Measurements from ENCODE around the gene SGPL1. TPM values are rescaled to one million over a fixed set of nuclear protein-coding genes. Genes with fewer than 3 reads are reported as not detected.

Gene SGPL1
- polyA plus RNA-seq, 6 donors from 2014 or later, result 16.2 to 21.1 (median 17.7) TPM

DNA sequence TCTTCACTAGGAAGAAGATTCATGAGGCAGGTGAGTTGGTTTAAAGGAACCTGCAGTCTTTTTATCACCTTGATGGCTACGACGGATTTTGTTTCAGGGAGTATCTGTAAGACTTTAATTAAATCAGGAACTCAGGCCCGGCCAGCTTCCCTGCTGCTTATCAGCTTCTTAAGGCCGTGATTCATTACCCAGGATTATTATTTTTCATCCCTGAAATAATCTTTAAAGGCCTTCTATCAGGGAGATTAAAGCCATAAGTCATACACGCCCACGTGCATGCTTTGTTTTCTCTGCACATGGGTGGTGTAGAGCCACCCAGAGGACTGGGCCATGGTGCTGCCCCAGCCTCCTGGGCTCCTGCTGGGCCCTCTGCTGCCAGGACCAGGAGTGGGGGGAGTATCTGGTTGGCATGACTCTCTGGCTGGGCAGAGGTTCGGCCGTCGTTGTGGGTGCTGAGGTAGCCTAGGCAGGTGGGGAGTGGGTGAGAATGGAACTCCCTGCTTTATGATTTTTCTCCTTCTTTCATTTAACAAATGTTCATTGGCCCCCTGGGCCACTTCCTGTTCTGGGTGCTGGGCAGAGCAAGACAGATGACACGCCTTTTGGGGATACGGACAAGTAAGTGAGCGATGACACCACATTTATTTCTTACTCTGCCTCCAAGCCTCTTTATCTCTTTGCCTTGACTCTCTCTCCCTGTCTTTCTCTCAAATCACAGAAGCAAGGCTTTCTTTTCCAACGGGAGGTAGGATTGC is 111.6 kb downstream of the SGPL1 start:
- H3K27ac Mint-ChIP-seq, result no peak overlapping the region
- H3K27me3 Mint-ChIP-seq, result peaks cover 5 to 33% (median 18%) of the 10 kb centered on the region in 3 donors
- ATAC-seq (ENCODE audit: low read depth in 2 of 2), result no peak
- no peak for DNase-seq
- H3K4me1 Mint-ChIP-seq, result peaks cover 5 to 8% (median 6%) of the 10 kb centered on the region in 3 donors
- no peak overlapping the region for H3K4me3 Mint-ChIP-seq
- no peaks in the 10 kb centered on the region for H3K9me3 Mint-ChIP-seq
- no peaks in the 10 kb centered on the region for H3K36me3 Mint-ChIP-seq

DNA sequence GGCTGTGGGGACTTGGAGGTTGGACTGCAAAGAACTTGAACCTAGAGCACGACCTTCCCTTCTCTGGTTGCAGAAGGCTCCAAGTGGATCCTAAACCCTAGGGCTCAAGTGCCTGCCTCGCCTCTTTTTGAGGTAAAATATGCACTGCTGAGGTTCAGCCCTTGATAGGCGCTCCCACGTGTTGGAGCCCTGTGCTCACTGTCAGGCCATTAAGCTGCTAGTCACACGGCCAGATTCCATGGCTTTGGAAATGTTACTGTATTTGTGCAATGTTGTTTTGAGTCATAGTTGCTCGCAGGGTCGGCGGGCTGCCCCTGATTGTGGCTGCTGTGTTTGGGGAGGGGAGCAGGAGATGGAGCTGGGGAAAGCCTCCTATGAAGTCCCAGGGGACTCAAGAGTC is 112.4 kb downstream of the SGPL1 start:
- no peak for ATAC-seq (ENCODE audit: low read depth in 2 of 2)
- no peak overlapping the region for H3K4me3 Mint-ChIP-seq
- H3K36me3 Mint-ChIP-seq, result no peaks in the 10 kb centered on the region
- peaks cover 5 to 31% (median 16%) of the 10 kb centered on the region in 3 donors for H3K27me3 Mint-ChIP-seq
- H3K27ac Mint-ChIP-seq, result no peak overlapping the region
- no peak for DNase-seq
- peaks cover 5 to 8% (median 6%) of the 10 kb centered on the region in 3 donors for H3K4me1 Mint-ChIP-seq
- no peaks in the 10 kb centered on the region for H3K9me3 Mint-ChIP-seq

DNA sequence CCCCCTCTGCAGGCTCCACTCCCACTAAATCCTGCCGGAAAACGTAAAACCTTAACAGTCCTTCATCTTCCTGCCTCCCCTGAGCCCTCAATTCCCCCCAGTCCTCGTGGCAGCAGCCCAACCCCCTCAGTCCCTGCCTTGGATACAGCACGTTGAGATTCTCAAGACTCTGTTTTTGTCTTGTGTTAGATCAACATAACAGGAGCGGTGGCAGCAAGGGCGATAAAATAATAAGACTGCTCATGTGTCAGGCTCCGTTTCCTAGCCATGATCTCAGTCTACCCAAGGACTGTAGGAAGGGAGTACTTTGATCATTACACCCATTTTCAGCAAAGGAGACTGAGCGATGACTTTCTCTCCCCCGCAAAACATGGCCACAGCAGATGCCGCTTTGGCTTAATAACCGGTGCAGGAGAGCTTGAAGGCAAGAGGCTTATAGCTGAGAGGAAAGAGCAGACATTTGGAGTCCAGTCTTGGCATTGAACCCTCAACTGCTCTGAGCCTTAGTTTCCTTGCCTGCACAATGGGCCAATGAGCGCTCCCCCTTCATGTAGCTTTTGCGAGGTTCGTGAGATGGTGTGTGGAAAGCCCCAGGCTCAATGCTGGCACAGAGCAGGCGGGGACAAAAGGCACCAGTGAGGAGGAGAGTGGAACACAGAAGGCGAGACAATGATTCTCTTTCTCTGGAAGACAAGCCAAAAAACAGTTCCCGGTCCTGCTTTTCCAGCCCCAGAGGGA is 114.7 kb downstream of the SGPL1 start:
- no peak for ATAC-seq (ENCODE audit: low read depth in 2 of 2)
- Mint-ChIP-seq H3K36me3 (no peaks in the 10 kb centered on the region), H3K27ac (no peak overlapping the region), H3K4me3 (no peak overlapping the region), H3K27me3 (peaks cover 0 to 11% (median 5%) of the 10 kb centered on the region in 3 donors), H3K9me3 (no peaks in the 10 kb centered on the region), H3K4me1 (peaks cover under 1 to 3% (median 2%) of the 10 kb centered on the region in 3 donors)
- no peak for DNase-seq

Other genes with a start within 250 kb of the SGPL1 start
- 1 to 10 TPM; 1.2 to 9.3 (median 3.7) TPM for gene PRF1, start 213.2 kb upstream of the SGPL1 start, polyA plus RNA-seq (ENCODE audit: low read depth in 6 of 6)
- not detected for gene ADAMTS14, start 143.4 kb upstream of the SGPL1 start, polyA plus RNA-seq (ENCODE audit: low read depth in 6 of 6)
- not detected for gene TBATA, start 30.6 kb upstream of the SGPL1 start, polyA plus RNA-seq (ENCODE audit: low read depth in 6 of 6)
- gene PCBD1, start 72.6 kb downstream of the SGPL1 start, polyA plus RNA-seq (ENCODE audit: low read depth in 6 of 6), result 10 to 100 TPM in 2 of 6 donors, 1 to 10 TPM in 4; 3.7 to 13.9 (median 7.2) TPM